Neural cell (in vitro differentiated cells): ENCODE measurements around the gene ERBB4.

Experiments
- CTCF ChIP-seq: fragments of 450-650 bp; IDR thresholded peaks from 2 replicates; pipeline ENCODE4 v1.5.1; 2014; ENCODE audit warnings: antibody characterized with exemption, mild to moderate bottlenecking, moderate library complexity; ENCODE audit not compliant: poor library complexity, severe bottlenecking
- EP300 ChIP-seq: fragments of 450-650 bp; conservative IDR thresholded peaks from 2 replicates; pipeline ENCODE4 v1.6.1; 2014; ENCODE audit warnings: antibody characterized with exemption, mild to moderate bottlenecking, moderate library complexity; ENCODE audit not compliant: poor library complexity, severe bottlenecking
- EZH2 ChIP-seq: fragments of 200-600, 300-800 bp; shearing (Covaris generic), sonication (generic); IDR thresholded peaks from 2 replicates; pipeline ENCODE4 v1.6.1; 2014; ENCODE audit warnings: antibody characterized with exemption, low read length, borderline replicate concordance, mild to moderate bottlenecking; ENCODE audit not compliant: insufficient read depth, poor library complexity, severe bottlenecking
- POLR2AphosphoS5 ChIP-seq: IDR thresholded peaks from 2 replicates; pipeline ENCODE4 v1.6.1; 2012
- RAD21 ChIP-seq: fragments of 450-650 bp; conservative IDR thresholded peaks from 2 replicates; pipeline ENCODE4 v1.6.1; 2014; ENCODE audit warnings: antibody characterized with exemption, mild to moderate bottlenecking, moderate library complexity
- REST ChIP-seq: IDR thresholded peaks from 2 replicates; pipeline ENCODE4 v1.6.1; 2012; ENCODE audit warnings: borderline replicate concordance
- TAF1 ChIP-seq: IDR thresholded peaks from 2 replicates; pipeline ENCODE4 v1.6.1; 2012; ENCODE audit warnings: low read depth

- TF ChIP-seq CTCF (no peak), TAF1 (no peak), EP300 (no peak), POLR2AphosphoS5 (no peak), REST (no peak), EZH2 (no peak), RAD21 (no peak)
Measured at GRCh38 chr2:212158081-212158480, 380.5 kb downstream of the ERBB4 start.
